HuH-7.5 (cell line): ENCODE results near the gene LDB2.

Experiments
- DNase-seq: peaks from one replicate; pipeline ENCODE4 v3.0.0; 2011; ENCODE audit warnings: low spot score

Gene LDB2

GRCh38 chr4:16685536-16685935 is 212.9 kb downstream of the LDB2 start:
- DNase-seq = no peak

- DNase-seq = no peak
Observed at GRCh38 chr4:16684935-16685334, 213.5 kb downstream of the LDB2 start.

GRCh38 chr4:16684097-16684496 is 214.3 kb downstream of the LDB2 start:
- no peak for DNase-seq

GRCh38 chr4:16682975-16683374 is 215.5 kb downstream of the LDB2 start:
- DNase-seq = no peak

DNA sequence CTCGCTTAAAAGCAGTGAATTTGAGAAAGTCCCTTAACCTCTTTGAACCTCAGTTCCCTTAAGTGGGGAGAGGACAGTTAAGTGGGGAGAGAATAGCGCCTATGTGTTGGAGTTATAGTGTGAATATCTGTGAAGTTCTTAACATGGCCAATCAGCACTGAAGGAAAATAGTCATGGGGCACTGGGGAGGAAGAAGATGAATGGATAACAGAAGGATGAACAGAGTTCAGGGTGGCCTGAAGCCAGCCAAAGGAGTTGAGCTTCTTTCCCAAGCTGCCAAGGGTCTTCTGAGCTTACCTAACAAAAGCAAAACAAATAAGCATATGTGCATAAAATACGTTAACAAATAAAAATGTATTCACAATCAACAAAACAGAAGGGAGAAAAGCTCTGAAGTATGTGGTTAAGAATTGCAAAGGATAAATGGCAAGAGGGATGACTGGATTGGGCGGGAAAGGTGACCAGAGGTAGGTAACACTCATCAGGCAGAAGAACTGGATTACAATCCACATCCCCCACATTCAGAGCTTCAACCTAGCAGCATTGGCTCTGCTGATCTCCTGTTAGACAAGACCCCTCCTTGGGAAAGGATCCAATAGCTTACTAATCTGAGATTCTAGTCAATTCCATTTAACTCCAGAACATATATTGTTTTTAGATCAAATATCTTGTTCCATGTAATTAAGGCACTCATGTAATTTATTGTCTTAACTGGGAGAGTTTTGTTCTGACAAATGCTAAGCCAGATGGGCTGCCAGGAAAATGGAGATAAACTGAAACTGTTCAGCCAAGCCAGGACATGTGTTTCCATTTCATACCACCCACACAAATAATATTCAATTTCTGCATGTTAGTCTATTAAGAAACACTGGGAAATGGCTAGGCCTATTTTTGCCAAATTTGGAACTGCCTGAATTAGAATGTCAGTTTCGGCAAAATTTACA is 221.2 kb downstream of the LDB2 start:
- no peak for DNase-seq

- no peak for DNase-seq
Observed at GRCh38 chr4:16676230-16676770, 222.1 kb downstream of the LDB2 start.

- DNase-seq = no peak
Observed at GRCh38 chr4:16674082-16674481, 224.4 kb downstream of the LDB2 start.

GRCh38 chr4:16672421-16672820 is 226.0 kb downstream of the LDB2 start:
- DNase-seq = no peak

- no peak for DNase-seq
Observed at GRCh38 chr4:16671741-16672140, 226.7 kb downstream of the LDB2 start.

- DNase-seq = no peak
Observed at GRCh38 chr4:16670727-16671126, 227.7 kb downstream of the LDB2 start.

- no peak for DNase-seq
Observed at GRCh38 chr4:16669036-16669435, 229.4 kb downstream of the LDB2 start.

DNA sequence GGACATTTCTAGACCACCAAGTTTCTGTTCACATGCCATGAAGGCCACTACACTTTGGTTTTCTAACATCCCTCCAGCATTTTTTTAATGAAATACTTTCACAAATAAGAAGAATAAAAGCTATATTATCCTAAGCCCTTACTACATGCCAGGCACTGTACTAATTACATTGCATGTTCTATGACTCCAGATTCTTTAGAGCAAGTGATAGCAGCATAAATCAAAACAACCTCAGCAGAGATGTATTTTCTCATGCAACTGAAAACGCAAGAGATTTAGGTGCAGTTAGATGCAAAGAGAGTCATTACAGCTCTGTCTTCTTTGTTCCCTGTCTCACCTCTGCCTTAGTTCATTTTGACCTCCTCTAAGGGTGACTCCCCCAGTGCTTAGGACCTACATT is 230.0 kb downstream of the LDB2 start:
- no peak for DNase-seq

DNA sequence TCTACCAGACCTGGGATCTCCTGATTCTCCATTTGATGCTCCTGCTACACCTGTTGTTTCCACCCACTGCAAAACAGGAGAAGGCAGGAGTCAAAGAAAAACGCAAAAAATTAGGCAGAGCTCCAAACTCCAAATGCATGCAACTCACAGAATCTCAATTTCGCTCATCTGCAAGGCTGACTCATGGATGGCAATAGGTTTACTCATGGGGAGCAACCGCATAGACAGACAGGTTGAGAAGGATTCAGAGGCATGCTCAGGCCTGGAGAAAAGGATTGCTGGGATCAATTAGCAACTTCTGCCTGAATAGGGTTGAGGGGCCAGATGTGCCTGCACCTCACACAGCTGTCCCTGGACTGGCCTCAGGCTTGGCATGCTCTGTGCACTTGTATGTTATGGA is 231.0 kb downstream of the LDB2 start:
- DNase-seq = no peak

DNA sequence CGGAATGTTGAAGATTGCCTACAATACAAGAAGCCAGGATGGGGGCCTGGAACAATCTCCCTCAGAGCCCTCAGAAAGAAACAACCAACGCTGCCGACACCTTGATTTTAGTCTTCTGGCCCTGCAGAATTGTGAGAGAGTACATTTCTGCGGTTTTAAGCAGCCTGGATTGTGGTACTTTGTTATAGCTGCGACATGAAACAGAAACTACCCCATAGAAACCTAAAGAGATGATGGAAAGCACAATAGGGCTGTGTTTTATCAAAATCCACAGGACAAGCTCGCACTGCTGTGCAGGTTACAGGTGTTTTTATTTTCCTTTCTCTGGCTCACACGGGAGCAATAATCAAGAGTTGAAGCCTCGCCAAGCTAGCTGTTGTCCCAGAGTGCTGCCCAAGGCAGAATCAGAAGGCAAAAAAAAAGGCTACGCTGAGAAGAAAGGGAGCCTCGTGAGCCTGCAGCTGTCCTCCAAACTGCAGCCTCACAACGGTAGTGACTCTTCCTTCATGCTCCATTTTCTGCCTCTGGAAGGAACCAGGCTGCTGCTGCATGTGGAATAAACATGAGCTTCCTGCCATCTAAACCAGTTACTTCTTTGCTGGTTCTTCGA is 232.4 kb downstream of the LDB2 start:
- DNase-seq = no peak

GRCh38 chr4:16663732-16664131 is 234.7 kb downstream of the LDB2 start:
- no peak for DNase-seq

- DNase-seq = no peak
Observed at GRCh38 chr4:16663307-16663706, 235.1 kb downstream of the LDB2 start.

DNA sequence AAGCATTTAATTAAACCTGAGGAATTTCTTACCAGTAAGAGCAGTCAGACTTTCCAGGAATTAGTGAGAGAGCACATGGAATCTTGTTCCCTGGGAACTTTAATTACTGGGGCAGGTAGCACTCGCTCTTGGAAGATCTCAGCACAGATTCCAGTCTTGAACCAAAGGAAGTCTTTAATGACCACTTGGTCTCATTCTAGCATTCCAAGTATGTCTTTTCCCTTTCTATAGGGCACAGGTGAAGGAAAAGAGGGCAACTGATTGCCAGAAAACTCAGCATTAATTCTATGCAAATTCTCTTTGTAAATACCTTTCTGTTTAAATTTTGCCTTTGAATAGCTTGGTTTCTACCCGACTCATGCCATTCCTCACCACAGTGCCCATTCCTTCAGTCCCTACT is 236.6 kb downstream of the LDB2 start:
- DNase-seq = no peak

DNA sequence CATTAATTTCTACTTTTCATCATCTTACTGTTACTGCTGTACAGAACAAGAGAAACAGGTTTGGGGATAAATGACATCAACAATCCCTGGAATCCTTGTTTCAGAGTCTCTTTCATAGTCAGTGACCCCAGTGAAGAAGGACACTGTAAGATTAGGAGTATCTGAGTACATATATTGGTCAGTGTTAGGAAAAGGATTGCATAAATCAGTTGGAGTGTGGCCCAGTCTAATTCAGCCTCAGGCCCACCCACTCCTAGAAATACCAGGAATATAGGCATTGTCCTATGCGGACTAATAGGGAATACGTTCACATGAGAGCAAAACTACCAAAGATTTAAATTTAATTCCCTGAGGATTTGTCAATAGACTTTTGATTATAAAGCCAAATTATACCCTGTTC is 237.8 kb downstream of the LDB2 start:
- DNase-seq = no peak

DNA sequence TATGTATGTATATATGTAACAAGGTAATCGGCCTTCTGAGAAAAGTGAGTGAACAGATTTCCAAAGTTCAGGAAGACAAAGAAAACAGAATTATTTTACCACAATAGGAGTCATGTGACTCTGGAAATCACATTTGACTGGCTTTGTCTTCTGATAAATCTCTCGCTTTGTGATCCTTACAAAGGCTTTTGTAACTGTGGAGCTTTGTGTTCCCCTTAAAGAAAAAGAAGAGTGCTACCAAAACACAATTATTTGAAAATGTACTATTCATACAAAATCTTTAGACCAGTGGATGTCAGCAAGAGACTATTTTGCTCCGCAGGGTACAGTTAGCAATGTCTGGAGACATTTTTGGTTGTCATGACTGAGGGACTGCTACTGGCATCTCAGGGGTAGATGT is 238.8 kb downstream of the LDB2 start:
- DNase-seq = no peak

- DNase-seq = no peak
Observed at GRCh38 chr4:16659079-16659478, 239.4 kb downstream of the LDB2 start.

- no peak for DNase-seq
Observed at GRCh38 chr4:16658183-16658582, 240.3 kb downstream of the LDB2 start.

GRCh38 chr4:16655111-16655510 is 243.3 kb downstream of the LDB2 start:
- no peak for DNase-seq

DNA sequence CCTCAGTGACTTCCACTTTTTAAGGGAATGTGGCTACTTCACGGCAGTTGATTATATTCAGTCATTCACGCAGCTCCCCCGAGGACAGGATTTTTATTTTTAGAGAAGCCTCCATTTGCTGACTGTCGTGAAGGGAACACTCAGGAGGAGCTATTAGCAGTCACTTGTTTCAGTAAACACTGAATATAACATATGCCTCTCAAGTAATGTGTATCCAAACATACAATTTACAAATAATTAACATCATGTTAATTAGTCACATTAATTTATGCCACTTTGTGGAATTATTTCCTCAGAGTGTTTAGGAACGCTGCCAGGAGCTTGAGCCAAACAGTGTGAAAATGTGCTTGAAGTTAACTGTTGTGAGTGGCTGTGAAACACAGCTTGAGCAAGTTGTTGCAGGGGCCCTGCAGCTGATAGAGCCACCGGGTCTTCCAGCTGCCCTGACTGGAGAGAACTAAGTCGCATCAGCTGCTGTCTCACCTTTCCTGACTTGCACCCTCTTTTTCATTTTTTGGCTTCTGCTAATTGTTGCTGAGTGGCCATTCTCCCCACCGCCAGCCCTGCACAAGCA is 245.6 kb downstream of the LDB2 start:
- DNase-seq = no peak
